GM19438 (cell line): ENCODE data around the gene SMIM41.
A peak's percentile ranks its signal among the peaks of the same experiment; 100 is the strongest.

Source experiments
- ATAC-seq: cut with Tn5 transposase; IDR thresholded peaks from one replicate; pipeline ENCODE4 v1.9.1; 2021; ENCODE audit warnings: low read depth; ENCODE audit not compliant: unreplicated experiment

The SMIM41 gene

GRCh38 chr12:52062167-52063081 is 17.1 kb upstream of the SMIM41 start:
- no peak for ATAC-seq

- ATAC-seq = no peak
Observed at GRCh38 chr12:52063082-52063924, 16.2 kb upstream of the SMIM41 start.

- no peak for ATAC-seq
Observed at GRCh38 chr12:52063981-52064649, 15.4 kb upstream of the SMIM41 start.

- ATAC-seq = no peak
Observed at GRCh38 chr12:52066346-52067080, 13.0 kb upstream of the SMIM41 start.

GRCh38 chr12:52067081-52067374 is 12.5 kb upstream of the SMIM41 start:
- no peak for ATAC-seq

GRCh38 chr12:52069327-52070184 is 9.9 kb upstream of the SMIM41 start, which contains the start of gene ATG101:
Gene ATG101, plus strand, starts transcription at chr12:52069978. Its CDS starts 3,673 bp downstream, at chr12:52073651.
- ATAC-seq = peak; percentile 88

- peak; percentile 15 for ATAC-seq
Observed at GRCh38 chr12:52070185-52070925, 9.1 kb upstream of the SMIM41 start.

GRCh38 chr12:52073531-52074381 is 5.7 kb upstream of the SMIM41 start:
- no peak for ATAC-seq

GRCh38 chr12:52074971-52075724 is 4.4 kb upstream of the SMIM41 start:
- ATAC-seq = no peak

GRCh38 chr12:52076811-52077210 is 2.7 kb upstream of the SMIM41 start:
- ATAC-seq = no peak

- no peak for ATAC-seq
Observed at GRCh38 chr12:52078276-52078675, 1.2 kb upstream of the SMIM41 start.

GRCh38 chr12:52080403-52081251 is 1.1 kb downstream of the SMIM41 start:
- ATAC-seq = no peak

GRCh38 chr12:52081263-52081733 is 1.8 kb downstream of the SMIM41 start:
- peak; percentile 72 for ATAC-seq

GRCh38 chr12:52082026-52082668 is 2.6 kb downstream of the SMIM41 start:
- no peak for ATAC-seq

- ATAC-seq = no peak
Observed at GRCh38 chr12:52082669-52082987, 3.1 kb downstream of the SMIM41 start.
